ENCODE results near the gene GTF2E1.
A peak's percentile ranks its signal among the peaks of the same experiment; 100 is the strongest.

DNA sequence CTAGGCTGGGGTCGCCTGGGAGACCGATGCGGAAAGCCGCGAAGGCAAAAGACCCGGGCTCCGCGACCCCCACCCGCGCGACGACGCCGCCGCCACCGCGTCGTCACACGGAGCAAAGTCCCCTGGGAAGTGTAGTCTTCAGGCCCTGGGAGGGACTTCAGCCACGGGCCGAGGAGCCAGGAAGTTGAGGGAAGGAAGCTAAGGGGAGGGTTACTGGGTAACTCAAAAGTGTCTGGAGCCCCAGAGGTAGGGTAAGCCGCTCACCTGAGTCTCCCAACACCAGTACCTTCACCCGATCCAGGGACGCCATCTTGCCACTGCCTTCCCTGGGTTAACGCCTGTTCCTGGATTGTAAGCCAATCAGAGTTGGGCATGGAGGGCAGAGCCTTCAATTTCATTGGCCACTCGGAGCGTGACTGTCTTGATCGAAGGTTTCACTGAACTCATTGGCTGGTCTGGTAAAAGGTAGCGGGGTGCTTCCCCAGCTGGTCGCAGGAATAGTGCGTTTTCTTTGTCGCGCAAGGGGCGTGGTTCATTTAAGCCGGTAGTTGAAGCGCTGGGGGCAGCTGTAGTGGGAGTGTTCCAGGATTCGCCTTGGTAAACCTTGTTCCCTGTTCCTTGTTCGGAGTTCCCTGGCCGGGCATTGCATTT lies at the start of gene GTF2E1, which contains the start of gene RABL3:
- TF ChIP-seq POLR2A (IDR thresholded peaks at IDR 0.05): peak in 3 of 4 donors; percentile 48 to 72 (median 58)
- TF ChIP-seq, protein P1, sequence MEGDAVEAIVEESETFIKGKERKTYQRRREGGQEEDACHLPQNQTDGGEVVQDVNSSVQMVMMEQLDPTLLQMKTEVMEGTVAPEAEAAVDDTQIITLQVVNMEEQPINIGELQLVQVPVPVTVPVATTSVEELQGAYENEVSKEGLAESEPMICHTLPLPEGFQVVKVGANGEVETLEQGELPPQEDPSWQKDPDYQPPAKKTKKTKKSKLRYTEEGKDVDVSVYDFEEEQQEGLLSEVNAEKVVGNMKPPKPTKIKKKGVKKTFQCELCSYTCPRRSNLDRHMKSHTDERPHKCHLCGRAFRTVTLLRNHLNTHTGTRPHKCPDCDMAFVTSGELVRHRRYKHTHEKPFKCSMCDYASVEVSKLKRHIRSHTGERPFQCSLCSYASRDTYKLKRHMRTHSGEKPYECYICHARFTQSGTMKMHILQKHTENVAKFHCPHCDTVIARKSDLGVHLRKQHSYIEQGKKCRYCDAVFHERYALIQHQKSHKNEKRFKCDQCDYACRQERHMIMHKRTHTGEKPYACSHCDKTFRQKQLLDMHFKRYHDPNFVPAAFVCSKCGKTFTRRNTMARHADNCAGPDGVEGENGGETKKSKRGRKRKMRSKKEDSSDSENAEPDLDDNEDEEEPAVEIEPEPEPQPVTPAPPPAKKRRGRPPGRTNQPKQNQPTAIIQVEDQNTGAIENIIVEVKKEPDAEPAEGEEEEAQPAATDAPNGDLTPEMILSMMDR (IDR thresholded peaks at IDR 0.05): no peak

Measured in esophagus squamous epithelium (tissue), 4 donors.